K562 (cell line): ENCODE measurements around the gene PRR15. TPM values are rescaled to one million over a fixed set of nuclear protein-coding genes. Genes with fewer than 3 reads are reported as not detected.

Experiments
- ARID1B ChIP-seq: fragments of 450-650 bp; IDR thresholded peaks from 2 replicates; pipeline ENCODE4 v1.6.1; 2016; ENCODE audit warnings: antibody characterized with exemption, mild to moderate bottlenecking, inconsistent platforms
- CHCHD3 ChIP-seq: fragments of 250-450 bp; sonication (Bioruptor Pico); IDR thresholded peaks from 2 replicates; pipeline ENCODE4 v2.1.2; 2022; ENCODE audit warnings: mild to moderate bottlenecking
- DMBX1 ChIP-seq: fragments of 250-450 bp; sonication (Bioruptor Pico); IDR thresholded peaks from 2 replicates; pipeline ENCODE4 v1.8.0; 2022; ENCODE audit warnings: inconsistent platforms, mild to moderate bottlenecking, moderate library complexity, borderline replicate concordance
- EHMT2 ChIP-seq: fragments of 450-650 bp; IDR thresholded peaks from 2 replicates; pipeline ENCODE4 v1.6.1; 2018; ENCODE audit warnings: antibody characterized with exemption
- ETV5 ChIP-seq: sonication (generic); formaldehyde crosslinking; IDR thresholded peaks from 2 replicates; pipeline ENCODE4 v1.4.0; 2020; ENCODE audit warnings: low read depth, mild to moderate bottlenecking, missing genetic modification reagents
- FOXA3 ChIP-seq, 2 experiments: fragments of 450-650 bp in 1 of 2; sonication (generic) in 1 of 2; formaldehyde crosslinking; IDR thresholded peaks in 1 of 2; conservative IDR thresholded peaks in 1 of 2; 2 replicates each; pipeline versions ENCODE4 v1.4.0 to v1.8.0; 2020 to 2022; ENCODE audit warnings: mild to moderate bottlenecking in 2 of 2, missing genetic modification reagents in 1 of 2
- HEY1 ChIP-seq: fragments of 250-450 bp; sonication (Bioruptor Pico); IDR thresholded peaks from 2 replicates; pipeline ENCODE4 v1.5.0; 2020; ENCODE audit warnings: mild to moderate bottlenecking, moderate library complexity, borderline replicate concordance
- MAFG ChIP-seq: fragments of 450-650 bp; conservative IDR thresholded peaks from 2 replicates; pipeline ENCODE4 v1.6.1; 2016; ENCODE audit warnings: missing genetic modification characterization, missing compliant biosample characterization
- MCM2 ChIP-seq: fragments of 450-650 bp; IDR thresholded peaks from 2 replicates; pipeline ENCODE4 v1.6.1; 2017; ENCODE audit warnings: low read depth, mild to moderate bottlenecking
- NFE2 ChIP-seq: IDR thresholded peaks from 2 replicates; pipeline ENCODE4 v1.6.1; 2014; ENCODE audit warnings: antibody characterized with exemption, low read depth
- NRF1 ChIP-seq, 2 experiments: fragments of 450-650 bp; IDR thresholded peaks in 1 of 2; conservative IDR thresholded peaks in 1 of 2; 2 replicates each; pipeline ENCODE4 v1.6.1; 2014; ENCODE audit warnings: mild to moderate bottlenecking in 2 of 2
- RCOR1 ChIP-seq, 2 experiments: IDR thresholded peaks; 2 replicates each; pipeline ENCODE4 v1.6.1; 2012; ENCODE audit warnings: low read depth in 2 of 2, low read length in 2 of 2, borderline replicate concordance in 1 of 2, improper control_type of control experiment in 1 of 2
- RFX7 ChIP-seq: fragments of 250-450 bp; sonication (Bioruptor Pico); IDR thresholded peaks from 2 replicates; pipeline ENCODE4 v1.5.1; 2021; ENCODE audit warnings: mild to moderate bottlenecking
- SIN3B ChIP-seq: fragments of 450-650 bp; IDR thresholded peaks from 2 replicates; pipeline ENCODE4 v1.6.1; 2017; ENCODE audit warnings: low read depth, mild to moderate bottlenecking, moderate library complexity
- SMARCB1 ChIP-seq: IDR thresholded peaks from 2 replicates; pipeline ENCODE4 v1.6.1; 2011; ENCODE audit warnings: improper control_type of control experiment, low read depth; ENCODE audit not compliant: insufficient read length
- TEAD4 ChIP-seq, 2 experiments: sonication (generic) in 1 of 2; formaldehyde crosslinking in 1 of 2; IDR thresholded peaks; 2 replicates each; pipeline versions ENCODE4 v1.6.1 to v1.8.0; 2012 to 2022; ENCODE audit warnings: borderline replicate concordance in 1 of 2, inconsistent platforms in 1 of 2, low read length in 1 of 2, mild to moderate bottlenecking in 1 of 2, missing genetic modification reagents in 1 of 2
- YY1 ChIP-seq, 3 experiments: IDR thresholded peaks; 2 replicates each; pipeline ENCODE4 v1.6.1; 2011; ENCODE audit warnings: low read length in 2 of 3, mild to moderate bottlenecking in 2 of 3, moderate library complexity in 2 of 3, borderline replicate concordance in 1 of 3, control low read depth in 1 of 3, low read depth in 1 of 3; ENCODE audit not compliant: insufficient read depth in 3 of 3, insufficient replicate concordance in 2 of 3, control insufficient read depth in 1 of 3, insufficient read length in 1 of 3; ENCODE audit errors: extremely low read depth in 1 of 3
- ZNF12 ChIP-seq: sonication (generic); formaldehyde crosslinking; IDR thresholded peaks from 2 replicates; pipeline ENCODE4 v1.4.0; 2020; ENCODE audit warnings: mild to moderate bottlenecking, missing genetic modification reagents
- ZNF41 ChIP-seq: fragments of 250-450 bp; sonication (Bioruptor Pico); conservative IDR thresholded peaks from 2 replicates; pipeline ENCODE4 v1.4.0; 2020; ENCODE audit warnings: mild to moderate bottlenecking
- ZNF584 ChIP-seq: fragments of 200-800 bp; sonication (Bioruptor generic); IDR thresholded peaks from 2 replicates; pipeline ENCODE4 v1.6.1; 2016; ENCODE audit warnings: low read depth, mild to moderate bottlenecking, missing genetic modification characterization, missing compliant biosample characterization
- ZNF695 ChIP-seq: fragments of 450-650 bp; formaldehyde crosslinking; IDR thresholded peaks from 2 replicates; pipeline ENCODE4 v1.4.0; 2020; ENCODE audit warnings: mild to moderate bottlenecking, moderate library complexity
- polyA plus RNA-seq, 8 experiments: library from polyadenylated mRNA; depleted of rRNA in 4 of 8; stranded (reverse) in 5 of 8; unstranded in 3 of 8; fragments of >200 nt; fragmentation: Nextera tagmentation in 2 of 8; fragmentation: Illumina TruSeq in 1 of 8; extraction: Ambion mirVana in 2 of 8; extraction: Trizol in 1 of 8; gene quantifications; 2 replicates each; pipeline versions ENCODE4 v1.2.1 to v1.2.3, GENCODE V29; 2011 to 2014; ENCODE audit warnings: inconsistent platforms in 1 of 8, missing spikeins in 1 of 8
- total RNA-seq, 7 experiments: library from RNA; depleted of rRNA in 6 of 7; stranded (reverse); fragments of >200 nt in 6 of 7; fragmentation: Illumina TruSeq in 2 of 7; extraction: Trizol in 2 of 7; gene quantifications; 2 replicates each; pipeline versions ENCODE4 v1.2.1 to v1.2.3, GENCODE V29; 2011 to 2021; ENCODE audit warnings: low replicate concordance in 1 of 7
- TF ChIP-seq, protein P1 (sequence below): fragments of 250-450 bp; sonication (Bioruptor Pico); IDR thresholded peaks from 2 replicates; pipeline ENCODE4 v1.5.0; 2021; ENCODE audit warnings: mild to moderate bottlenecking, borderline replicate concordance
- TF ChIP-seq, protein P2 (sequence below), 3 experiments: IDR thresholded peaks in 2 of 3; conservative IDR thresholded peaks in 1 of 3; 2 replicates each; pipeline ENCODE4 v1.5.1; 2011 to 2012; ENCODE audit warnings: low read length in 3 of 3, mild to moderate bottlenecking in 3 of 3, control low read depth in 2 of 3, improper control_type of control experiment in 1 of 3, inconsistent platforms in 1 of 3, low read depth in 1 of 3, mixed read lengths in 1 of 3, moderate library complexity in 1 of 3; ENCODE audit not compliant: insufficient read depth in 2 of 3

Gene PRR15
- total and polyA plus RNA-seq, 9 of the 15 experiments (the other 6 are each of a cell fraction or from before 2014, with no cell fraction given) = not detected

DNA sequence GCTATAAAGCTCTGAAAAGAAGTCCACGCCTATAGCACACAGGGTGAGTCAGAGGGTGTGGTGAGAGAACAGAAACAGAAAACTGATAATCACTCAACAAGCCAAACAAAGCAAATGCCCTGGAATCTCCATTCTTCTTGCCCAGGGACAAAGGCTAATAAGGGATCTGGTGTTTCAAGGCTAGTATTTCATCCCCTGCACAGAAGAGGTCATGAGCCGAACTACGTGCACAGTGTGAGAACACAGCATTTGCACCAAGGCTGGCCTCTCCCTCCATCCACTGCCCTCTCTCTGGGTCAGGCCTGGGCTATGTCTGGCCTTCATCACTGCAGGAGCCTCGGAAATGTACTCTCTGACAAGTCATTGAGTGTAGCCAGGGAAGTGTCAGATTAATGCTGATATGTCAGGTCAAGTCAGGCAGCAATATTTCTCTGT, 42.7 kb downstream of the PRR15 start (continued):
- TF ChIP-seq, protein P1, sequence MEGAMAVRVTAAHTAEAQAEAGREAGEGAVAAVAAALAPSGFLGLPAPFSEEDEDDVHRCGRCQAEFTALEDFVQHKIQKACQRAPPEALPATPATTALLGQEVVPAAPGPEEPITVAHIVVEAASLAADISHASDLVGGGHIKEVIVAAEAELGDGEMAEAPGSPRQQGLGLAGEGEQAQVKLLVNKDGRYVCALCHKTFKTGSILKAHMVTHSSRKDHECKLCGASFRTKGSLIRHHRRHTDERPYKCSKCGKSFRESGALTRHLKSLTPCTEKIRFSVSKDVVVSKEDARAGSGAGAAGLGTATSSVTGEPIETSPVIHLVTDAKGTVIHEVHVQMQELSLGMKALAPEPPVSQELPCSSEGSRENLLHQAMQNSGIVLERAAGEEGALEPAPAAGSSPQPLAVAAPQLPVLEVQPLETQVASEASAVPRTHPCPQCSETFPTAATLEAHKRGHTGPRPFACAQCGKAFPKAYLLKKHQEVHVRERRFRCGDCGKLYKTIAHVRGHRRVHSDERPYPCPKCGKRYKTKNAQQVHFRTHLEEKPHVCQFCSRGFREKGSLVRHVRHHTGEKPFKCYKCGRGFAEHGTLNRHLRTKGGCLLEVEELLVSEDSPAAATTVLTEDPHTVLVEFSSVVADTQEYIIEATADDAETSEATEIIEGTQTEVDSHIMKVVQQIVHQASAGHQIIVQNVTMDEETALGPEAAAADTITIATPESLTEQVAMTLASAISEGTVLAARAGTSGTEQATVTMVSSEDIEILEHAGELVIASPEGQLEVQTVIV (CRISPR knock-in tag) = no peak
- TF ChIP-seq ZNF41 (CRISPR knock-in tag) (no peak), CHCHD3 (CRISPR knock-in tag) (no peak), MCM2 (no peak), YY1 (IDR thresholded peaks at IDR 0.05; ENCODE audit: borderline replicate concordance in 1 of 3, control insufficient read depth in 1 of 3, extremely low read depth in 1 of 3, insufficient read depth in 3 of 3, insufficient read length in 1 of 3, insufficient replicate concordance in 2 of 3, low read depth in 1 of 3, low read length in 2 of 3) (no peak), ZNF12 (CRISPR knock-in tag) (no peak), NFE2 (0 out of 2 replicates have a peak, but pooled peaks have one; percentile 5), RFX7 (CRISPR knock-in tag) (no peak), ARID1B (peak; percentile 70), SIN3B (no peak), HEY1 (CRISPR knock-in tag) (no peak), MAFG (tag) (no peak), RCOR1 (IDR thresholded peaks at IDR 0.05; ENCODE audit: borderline replicate concordance in 1 of 2, low read depth in 2 of 2, low read length in 2 of 2) (peak in 1 of 2 experiments; percentile 19; a peak in 1 of 4 replicates), NRF1 (conservative IDR thresholded peaks at IDR 0.05 in 1 of 2, IDR thresholded peaks at IDR 0.05 in 1 of 2) (no peak), DMBX1 (CRISPR knock-in tag) (0 out of 2 replicates have a peak, but pooled peaks have one; percentile 38), ZNF584 (no peak), TEAD4 (IDR thresholded peaks at IDR 0.05; ENCODE audit: low read length) (peak; percentile 37), TEAD4 (CRISPR knock-in tag; IDR thresholded peaks at IDR 0.05; ENCODE audit: borderline replicate concordance) (no peak), EHMT2 (no peak), ETV5 (CRISPR knock-in tag) (0 out of 2 replicates have a peak, but pooled peaks have one; percentile 29), FOXA3 (CRISPR knock-in tag; conservative IDR thresholded peaks at IDR 0.05 in 1 of 2, IDR thresholded peaks at IDR 0.05 in 1 of 2) (0 out of 4 replicates have a peak, but pooled peaks of 1 of the 2 experiments have one; percentile 28), ZNF695 (no peak), SMARCB1 (no peak)
- TF ChIP-seq, protein P2, sequence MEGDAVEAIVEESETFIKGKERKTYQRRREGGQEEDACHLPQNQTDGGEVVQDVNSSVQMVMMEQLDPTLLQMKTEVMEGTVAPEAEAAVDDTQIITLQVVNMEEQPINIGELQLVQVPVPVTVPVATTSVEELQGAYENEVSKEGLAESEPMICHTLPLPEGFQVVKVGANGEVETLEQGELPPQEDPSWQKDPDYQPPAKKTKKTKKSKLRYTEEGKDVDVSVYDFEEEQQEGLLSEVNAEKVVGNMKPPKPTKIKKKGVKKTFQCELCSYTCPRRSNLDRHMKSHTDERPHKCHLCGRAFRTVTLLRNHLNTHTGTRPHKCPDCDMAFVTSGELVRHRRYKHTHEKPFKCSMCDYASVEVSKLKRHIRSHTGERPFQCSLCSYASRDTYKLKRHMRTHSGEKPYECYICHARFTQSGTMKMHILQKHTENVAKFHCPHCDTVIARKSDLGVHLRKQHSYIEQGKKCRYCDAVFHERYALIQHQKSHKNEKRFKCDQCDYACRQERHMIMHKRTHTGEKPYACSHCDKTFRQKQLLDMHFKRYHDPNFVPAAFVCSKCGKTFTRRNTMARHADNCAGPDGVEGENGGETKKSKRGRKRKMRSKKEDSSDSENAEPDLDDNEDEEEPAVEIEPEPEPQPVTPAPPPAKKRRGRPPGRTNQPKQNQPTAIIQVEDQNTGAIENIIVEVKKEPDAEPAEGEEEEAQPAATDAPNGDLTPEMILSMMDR (IDR thresholded peaks at IDR 0.05 in 2 of 3, conservative IDR thresholded peaks at IDR 0.05 in 1 of 3; ENCODE audit: insufficient read depth in 2 of 3, low read depth in 1 of 3, low read length in 3 of 3) = 0 out of 6 replicates have a peak, but pooled peaks of 1 of the 3 experiments have one; percentile 1
